ENCODE data around the gene EFCAB8.

EFCAB8 gene

GRCh38 chr20:32831982-32832381 is 26.7 kb upstream of the EFCAB8 start:
- no peak overlapping the region for H3K4me3 ChIP-seq (ENCODE audit: low read depth, low read length)
- TF ChIP-seq, protein P1, sequence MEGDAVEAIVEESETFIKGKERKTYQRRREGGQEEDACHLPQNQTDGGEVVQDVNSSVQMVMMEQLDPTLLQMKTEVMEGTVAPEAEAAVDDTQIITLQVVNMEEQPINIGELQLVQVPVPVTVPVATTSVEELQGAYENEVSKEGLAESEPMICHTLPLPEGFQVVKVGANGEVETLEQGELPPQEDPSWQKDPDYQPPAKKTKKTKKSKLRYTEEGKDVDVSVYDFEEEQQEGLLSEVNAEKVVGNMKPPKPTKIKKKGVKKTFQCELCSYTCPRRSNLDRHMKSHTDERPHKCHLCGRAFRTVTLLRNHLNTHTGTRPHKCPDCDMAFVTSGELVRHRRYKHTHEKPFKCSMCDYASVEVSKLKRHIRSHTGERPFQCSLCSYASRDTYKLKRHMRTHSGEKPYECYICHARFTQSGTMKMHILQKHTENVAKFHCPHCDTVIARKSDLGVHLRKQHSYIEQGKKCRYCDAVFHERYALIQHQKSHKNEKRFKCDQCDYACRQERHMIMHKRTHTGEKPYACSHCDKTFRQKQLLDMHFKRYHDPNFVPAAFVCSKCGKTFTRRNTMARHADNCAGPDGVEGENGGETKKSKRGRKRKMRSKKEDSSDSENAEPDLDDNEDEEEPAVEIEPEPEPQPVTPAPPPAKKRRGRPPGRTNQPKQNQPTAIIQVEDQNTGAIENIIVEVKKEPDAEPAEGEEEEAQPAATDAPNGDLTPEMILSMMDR (IDR thresholded peaks at IDR 0.05; ENCODE audit: low read depth, low read length, missing control alignments), result no peak
- in situ Hi-C loops (cut with HindIII; ENCODE audit: low sequenced_read_pairs), result no loop called here
- DNase-seq (ENCODE audit: low read depth), result no peak

DNA sequence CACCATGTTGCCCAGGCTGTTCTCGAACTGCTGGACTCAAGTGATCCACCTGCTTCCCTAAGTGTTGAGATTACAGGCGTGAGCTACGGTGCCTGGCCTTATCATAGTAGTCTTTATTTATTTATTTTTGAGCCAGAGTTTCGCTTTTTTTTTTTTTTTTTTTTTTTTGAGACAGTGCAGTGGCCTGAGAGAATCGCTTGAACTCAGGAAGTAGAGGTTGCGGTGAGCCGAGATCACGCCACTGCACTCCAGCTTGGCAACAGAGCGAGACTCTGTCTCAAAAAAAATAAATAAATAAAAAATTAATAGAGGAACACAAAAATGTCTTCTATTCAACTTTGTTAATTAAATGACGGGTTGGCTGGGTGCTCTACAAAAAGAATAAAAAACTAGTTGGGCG is 26.1 kb upstream of the EFCAB8 start:
- H3K4me3 ChIP-seq (ENCODE audit: low read depth, low read length), result no peak overlapping the region
- in situ Hi-C loops (cut with HindIII; ENCODE audit: low sequenced_read_pairs), result no loop called here
- no peak for DNase-seq (ENCODE audit: low read depth)
- TF ChIP-seq, protein P1 (IDR thresholded peaks at IDR 0.05; ENCODE audit: low read depth, low read length, missing control alignments), result no peak

DNA sequence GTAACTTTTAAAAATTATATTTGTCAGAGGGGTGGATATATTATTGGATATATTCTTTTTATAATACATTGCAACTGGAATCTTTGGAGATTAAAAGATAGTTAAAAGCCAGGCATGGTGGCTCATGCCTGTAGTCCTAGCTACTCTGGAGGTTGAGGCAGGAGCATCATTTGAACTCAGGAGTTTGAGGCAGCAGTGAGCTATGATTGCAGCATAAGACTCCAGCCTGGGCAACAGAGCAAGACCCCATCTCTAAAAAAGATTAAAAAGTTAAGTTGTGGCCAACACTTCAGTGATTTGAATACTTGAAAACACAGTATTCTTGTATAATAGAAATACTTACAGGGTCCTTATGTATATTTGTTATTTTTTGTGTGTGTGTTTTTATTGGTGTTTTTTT is 23.8 kb upstream of the EFCAB8 start:
- DNase-seq (ENCODE audit: low read depth), result no peak
- H3K4me3 ChIP-seq (ENCODE audit: low read depth, low read length), result no peak overlapping the region
- TF ChIP-seq, protein P1 (IDR thresholded peaks at IDR 0.05; ENCODE audit: low read depth, low read length, missing control alignments), result no peak
- in situ Hi-C loops (cut with HindIII; ENCODE audit: low sequenced_read_pairs), result no loop called here

DNA sequence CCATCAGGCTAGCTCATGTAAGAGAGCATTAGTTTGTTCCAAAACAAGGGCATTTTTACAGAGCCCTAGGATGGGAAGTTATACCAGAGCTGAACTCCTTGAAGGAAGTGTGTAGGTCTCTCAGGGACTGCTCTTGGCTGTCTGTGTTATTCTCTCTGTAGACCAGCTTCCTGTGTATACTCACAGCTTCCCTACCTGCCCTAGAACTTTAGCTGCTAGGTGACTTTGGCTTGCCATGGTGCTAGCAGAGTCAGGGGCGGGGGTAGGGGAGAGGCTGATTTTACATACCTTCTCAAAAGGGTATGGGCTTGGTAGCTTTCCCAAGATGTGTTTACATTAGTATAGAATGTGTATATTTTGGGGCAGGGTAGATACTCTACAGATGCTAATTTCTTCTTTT is 21.6 kb upstream of the EFCAB8 start:
- DNase-seq (ENCODE audit: low read depth), result no peak
- in situ Hi-C loops (cut with HindIII; ENCODE audit: low sequenced_read_pairs), result no loop called here
- TF ChIP-seq, protein P1 (IDR thresholded peaks at IDR 0.05; ENCODE audit: low read depth, low read length, missing control alignments), result no peak
- H3K4me3 ChIP-seq (ENCODE audit: low read depth, low read length), result no peak overlapping the region

GRCh38 chr20:32839227-32839981 is 19.3 kb upstream of the EFCAB8 start:
- TF ChIP-seq, protein P1 (IDR thresholded peaks at IDR 0.05; ENCODE audit: low read depth, low read length, missing control alignments), result no peak
- DNase-seq (ENCODE audit: low read depth), result no peak
- H3K4me3 ChIP-seq (ENCODE audit: low read depth, low read length), result no peak overlapping the region
- in situ Hi-C loops (cut with HindIII; ENCODE audit: low sequenced_read_pairs), result no loop called here

DNA sequence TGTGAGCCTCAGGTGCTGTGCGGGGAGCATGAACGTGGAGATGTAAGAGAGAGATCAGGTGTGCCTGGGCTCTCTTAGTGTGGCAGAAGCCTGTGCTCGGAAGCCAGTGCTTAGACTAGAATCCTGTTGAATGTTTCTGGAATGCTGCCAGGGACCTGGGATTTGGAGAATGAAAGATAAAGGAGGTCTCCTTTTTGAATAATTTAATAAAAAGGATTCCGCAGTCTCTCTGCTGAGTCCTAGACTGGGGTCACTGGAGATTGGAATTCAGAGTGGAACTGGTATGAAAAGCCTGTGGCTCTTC is 18.8 kb upstream of the EFCAB8 start:
- TF ChIP-seq, protein P1 (IDR thresholded peaks at IDR 0.05; ENCODE audit: low read depth, low read length, missing control alignments), result no peak
- no peak overlapping the region for H3K4me3 ChIP-seq (ENCODE audit: low read depth, low read length)
- DNase-seq (ENCODE audit: low read depth), result no peak
- in situ Hi-C loops (cut with HindIII; ENCODE audit: low sequenced_read_pairs), result no loop called here
